ENCODE results near the gene GNA15.

GNA15 gene

GRCh38 chr19:3105641-3106508 is 30.0 kb upstream of the GNA15 start:
- H3K4me1 ChIP-seq (ENCODE audit: control insufficient read depth in 1 of 2, insufficient read depth in 1 of 2, low read depth in 1 of 2, low read length in 1 of 2) = peaks cover 0 to 7% of the 10 kb centered on the region in 2 experiments
- no peaks in the 10 kb centered on the region for H3K9me3 ChIP-seq
- H3K4me3 ChIP-seq (ENCODE audit: low read depth in 1 of 2, low read length in 1 of 2) = no peak overlapping the region
- H3K27ac ChIP-seq = no peak overlapping the region
- H3K27me3 ChIP-seq = no peaks in the 10 kb centered on the region
- no peaks in the 10 kb centered on the region for H3K36me3 ChIP-seq
- no peak for TF ChIP-seq CTCF (IDR thresholded peaks at IDR 0.05)

GRCh38 chr19:3106509-3107141 is 29.2 kb upstream of the GNA15 start:
- TF ChIP-seq CTCF (IDR thresholded peaks at IDR 0.05) = no peak
- H3K4me3 ChIP-seq (ENCODE audit: low read depth in 1 of 2, low read length in 1 of 2) = no peak overlapping the region
- no peaks in the 10 kb centered on the region for H3K36me3 ChIP-seq

GRCh38 chr19:3107658-3108057 is 28.2 kb upstream of the GNA15 start:
- TF ChIP-seq CTCF (IDR thresholded peaks at IDR 0.05) = no peak
- no peaks in the 10 kb centered on the region for H3K36me3 ChIP-seq
- no peaks in the 10 kb centered on the region for H3K27me3 ChIP-seq
- H3K4me1 ChIP-seq (ENCODE audit: control insufficient read depth in 1 of 2, insufficient read depth in 1 of 2, low read depth in 1 of 2, low read length in 1 of 2) = peaks cover 0 to 7% of the 10 kb centered on the region in 2 experiments
- no peaks in the 10 kb centered on the region for H3K9me3 ChIP-seq
- H3K4me3 ChIP-seq (ENCODE audit: low read depth in 1 of 2, low read length in 1 of 2) = no peak overlapping the region
- H3K27ac ChIP-seq = no peak overlapping the region

More at GRCh38 chr19:3106509-3107141, 29.2 kb upstream of the GNA15 start:
- Histone ChIP-seq H3K27me3 (no peaks in the 10 kb centered on the region), H3K9me3 (no peaks in the 10 kb centered on the region), H3K27ac (no peak overlapping the region), H3K4me1 (ENCODE audit: control insufficient read depth in 1 of 2, insufficient read depth in 1 of 2, low read depth in 1 of 2, low read length in 1 of 2) (peaks cover 0 to 7% of the 10 kb centered on the region in 2 experiments)

- Histone ChIP-seq H3K36me3 (no peaks in the 10 kb centered on the region), H3K27ac (no peak overlapping the region), H3K4me1 (ENCODE audit: control insufficient read depth in 1 of 2, insufficient read depth in 1 of 2, low read depth in 1 of 2, low read length in 1 of 2) (peaks cover 0 to 5% of the 10 kb centered on the region in 2 experiments)
These were observed 27.1 kb upstream of the GNA15 start for GRCh38 chr19:3108775-3109174.

GRCh38 chr19:3109491-3109890 is 26.3 kb upstream of the GNA15 start:
- Histone ChIP-seq H3K36me3 (no peaks in the 10 kb centered on the region), H3K4me3 (ENCODE audit: low read depth in 1 of 2, low read length in 1 of 2) (no peak overlapping the region), H3K27me3 (no peaks in the 10 kb centered on the region), H3K9me3 (no peaks in the 10 kb centered on the region), H3K27ac (no peak overlapping the region), H3K4me1 (ENCODE audit: control insufficient read depth in 1 of 2, insufficient read depth in 1 of 2, low read depth in 1 of 2, low read length in 1 of 2) (no peaks in the 10 kb centered on the region)
- no peak for TF ChIP-seq CTCF (IDR thresholded peaks at IDR 0.05)

More at GRCh38 chr19:3108775-3109174, 27.1 kb upstream of the GNA15 start:
- Histone ChIP-seq H3K27me3 (no peaks in the 10 kb centered on the region), H3K4me3 (ENCODE audit: low read depth in 1 of 2, low read length in 1 of 2) (no peak overlapping the region), H3K9me3 (no peaks in the 10 kb centered on the region)
- TF ChIP-seq CTCF (IDR thresholded peaks at IDR 0.05) = peak; percentile 72
